Mammary epithelial cell (primary cell): Measurements from ENCODE around the gene GRM8.
"Not testable (repeated sequence)": the region's sequence is repeated elsewhere in the genome, so short reads cannot be mapped to it uniquely, and the experiment has no call there.

Source experiments
- EZH2 ChIP-seq: IDR thresholded peaks from 2 replicates; pipeline ENCODE4 v1.6.1; 2012; ENCODE audit warnings: low read length, inconsistent platforms, borderline replicate concordance
- TF ChIP-seq, protein P1 (sequence below), 2 donors: IDR thresholded peaks in 1 of 2; conservative IDR thresholded peaks in 1 of 2; 2 replicates each; pipeline ENCODE4 v1.5.1; 2011 to 2012; ENCODE audit warnings: inconsistent platforms in 2 of 2, low read length in 2 of 2, mild to moderate bottlenecking in 2 of 2, control low read depth in 1 of 2, low read depth in 1 of 2; ENCODE audit not compliant: insufficient read depth in 1 of 2; ENCODE audit errors: extremely low read depth in 1 of 2

- TF ChIP-seq, protein P1, sequence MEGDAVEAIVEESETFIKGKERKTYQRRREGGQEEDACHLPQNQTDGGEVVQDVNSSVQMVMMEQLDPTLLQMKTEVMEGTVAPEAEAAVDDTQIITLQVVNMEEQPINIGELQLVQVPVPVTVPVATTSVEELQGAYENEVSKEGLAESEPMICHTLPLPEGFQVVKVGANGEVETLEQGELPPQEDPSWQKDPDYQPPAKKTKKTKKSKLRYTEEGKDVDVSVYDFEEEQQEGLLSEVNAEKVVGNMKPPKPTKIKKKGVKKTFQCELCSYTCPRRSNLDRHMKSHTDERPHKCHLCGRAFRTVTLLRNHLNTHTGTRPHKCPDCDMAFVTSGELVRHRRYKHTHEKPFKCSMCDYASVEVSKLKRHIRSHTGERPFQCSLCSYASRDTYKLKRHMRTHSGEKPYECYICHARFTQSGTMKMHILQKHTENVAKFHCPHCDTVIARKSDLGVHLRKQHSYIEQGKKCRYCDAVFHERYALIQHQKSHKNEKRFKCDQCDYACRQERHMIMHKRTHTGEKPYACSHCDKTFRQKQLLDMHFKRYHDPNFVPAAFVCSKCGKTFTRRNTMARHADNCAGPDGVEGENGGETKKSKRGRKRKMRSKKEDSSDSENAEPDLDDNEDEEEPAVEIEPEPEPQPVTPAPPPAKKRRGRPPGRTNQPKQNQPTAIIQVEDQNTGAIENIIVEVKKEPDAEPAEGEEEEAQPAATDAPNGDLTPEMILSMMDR (conservative IDR thresholded peaks at IDR 0.05 in 1 of 2, IDR thresholded peaks at IDR 0.05 in 1 of 2; ENCODE audit: extremely low read depth in 1 of 2, insufficient read depth in 1 of 2, low read depth in 1 of 2, low read length in 2 of 2), result not testable (repeated sequence)
- TF ChIP-seq EZH2, result not testable (repeated sequence)
These were observed 341.1 kb downstream of the GRM8 start for GRCh38 chr7:126911627-126912026.
